ENCODE measurements around the gene ERCC6. TPM values are rescaled to one million over a fixed set of nuclear protein-coding genes. Genes with fewer than 3 reads are reported as not detected.

The ERCC6 gene
- total and polyA plus RNA-seq, 2 donors (not counting 1 experiment from before 2014, with no cell fraction given) = 6.9 to 12.6 TPM

DNA sequence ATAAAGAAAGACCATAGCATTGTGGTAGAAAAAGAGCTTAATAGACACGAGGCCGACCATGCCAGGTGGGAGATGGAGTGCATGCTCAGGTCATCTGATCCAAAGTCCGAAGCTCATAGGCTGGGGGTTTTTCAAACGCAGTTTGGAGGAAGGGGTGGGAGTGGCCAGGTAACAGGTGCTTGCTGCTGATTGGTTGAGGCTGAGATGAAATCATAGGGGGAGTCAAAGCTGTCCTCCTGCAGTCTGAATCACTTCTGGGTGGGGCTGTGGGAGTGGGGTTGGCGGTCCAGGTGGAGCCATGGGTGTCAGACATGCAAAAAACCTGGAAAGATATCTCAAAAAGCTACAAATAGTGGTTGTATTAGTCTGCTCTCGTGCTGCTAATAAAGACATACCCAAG lies 2.8 kb upstream of the ERCC6 start:
- Histone ChIP-seq H4K20me1 (ENCODE audit: control insufficient read depth, extremely low read depth, insufficient read depth, low read length) (no peaks in the 10 kb centered on the region), H3K79me2 (ENCODE audit: control insufficient read depth, insufficient read depth, low read length) (peaks cover 11% of the 10 kb centered on the region), H3K27ac (ENCODE audit: insufficient read depth, low read length) (no peak overlapping the region), H3K9ac (ENCODE audit: insufficient read depth, low read length) (no peak overlapping the region), H3K4me1 (ENCODE audit: control insufficient read depth, extremely low read depth, insufficient read depth, low read length) (peaks cover 6% of the 10 kb centered on the region), H2AFZ (ENCODE audit: low read length) (no peak overlapping the region), H3K9me3 (ENCODE audit: control insufficient read depth, insufficient read depth, low read depth, low read length) (no peaks in the 10 kb centered on the region), H3K36me3 (ENCODE audit: control insufficient read depth, insufficient read depth, low read length) (no peaks in the 10 kb centered on the region), H3K4me2 (ENCODE audit: extremely low read depth, insufficient read depth, low read length) (no peak overlapping the region), H3K27me3 (ENCODE audit: control insufficient read depth, insufficient read depth, low read length) (no peaks in the 10 kb centered on the region), H3K4me3 (replicated peaks in 1 of 4; ENCODE audit: control extremely low read depth in 1 of 4, insufficient read depth in 1 of 4, low read depth in 3 of 4, low read length in 4 of 4) (no peak overlapping the region)
- no peak for DNase-seq (ENCODE audit: low read depth in 2 of 2)
- TF ChIP-seq EZH2 (IDR thresholded peaks at IDR 0.05; ENCODE audit: low read length, missing control alignments) = no peak
- TF ChIP-seq, protein P1, sequence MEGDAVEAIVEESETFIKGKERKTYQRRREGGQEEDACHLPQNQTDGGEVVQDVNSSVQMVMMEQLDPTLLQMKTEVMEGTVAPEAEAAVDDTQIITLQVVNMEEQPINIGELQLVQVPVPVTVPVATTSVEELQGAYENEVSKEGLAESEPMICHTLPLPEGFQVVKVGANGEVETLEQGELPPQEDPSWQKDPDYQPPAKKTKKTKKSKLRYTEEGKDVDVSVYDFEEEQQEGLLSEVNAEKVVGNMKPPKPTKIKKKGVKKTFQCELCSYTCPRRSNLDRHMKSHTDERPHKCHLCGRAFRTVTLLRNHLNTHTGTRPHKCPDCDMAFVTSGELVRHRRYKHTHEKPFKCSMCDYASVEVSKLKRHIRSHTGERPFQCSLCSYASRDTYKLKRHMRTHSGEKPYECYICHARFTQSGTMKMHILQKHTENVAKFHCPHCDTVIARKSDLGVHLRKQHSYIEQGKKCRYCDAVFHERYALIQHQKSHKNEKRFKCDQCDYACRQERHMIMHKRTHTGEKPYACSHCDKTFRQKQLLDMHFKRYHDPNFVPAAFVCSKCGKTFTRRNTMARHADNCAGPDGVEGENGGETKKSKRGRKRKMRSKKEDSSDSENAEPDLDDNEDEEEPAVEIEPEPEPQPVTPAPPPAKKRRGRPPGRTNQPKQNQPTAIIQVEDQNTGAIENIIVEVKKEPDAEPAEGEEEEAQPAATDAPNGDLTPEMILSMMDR (conservative IDR thresholded peaks at IDR 0.05 in 1 of 2, IDR thresholded peaks at IDR 0.05 in 1 of 2; ENCODE audit: low read depth in 1 of 2, low read length in 2 of 2) = no peak

DNA sequence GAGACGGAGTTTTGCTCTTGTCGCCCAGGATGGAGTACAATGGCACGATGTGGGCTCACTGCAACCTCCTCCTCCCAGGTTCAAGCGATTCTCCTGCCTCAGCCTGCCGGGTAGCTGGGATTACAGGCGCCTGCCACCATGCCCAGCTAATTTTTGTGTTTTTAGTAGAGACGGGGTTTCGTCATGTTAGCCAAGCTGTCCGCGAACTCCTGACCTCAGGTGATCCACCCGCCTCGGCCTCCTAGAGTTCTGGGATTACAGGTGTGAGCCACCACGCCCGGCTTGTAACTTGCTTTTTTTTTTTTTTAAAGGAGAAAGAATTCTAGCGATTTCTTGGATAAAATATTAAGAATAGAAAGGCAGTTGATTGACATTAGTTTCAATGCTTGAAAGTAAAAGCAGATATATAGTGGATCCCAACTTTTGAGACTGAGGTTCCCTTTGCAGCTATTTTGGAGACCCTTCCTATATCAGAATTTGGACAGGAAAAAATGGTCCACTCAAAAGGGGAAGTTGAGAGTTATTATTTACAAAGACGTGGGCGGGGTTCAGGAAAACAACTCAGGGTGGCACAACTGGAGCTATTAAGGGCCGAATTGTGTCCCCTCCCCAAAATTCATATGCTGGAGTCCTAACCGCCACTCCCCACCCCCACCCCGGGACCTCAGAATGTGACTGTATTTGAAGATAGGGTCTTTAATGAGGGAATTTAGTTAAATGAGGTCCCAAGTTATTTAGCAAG lies 1.3 kb upstream of the ERCC6 start:
- H3K27ac ChIP-seq (ENCODE audit: insufficient read depth, low read length) = no peak overlapping the region
- peaks cover 7% of the 10 kb centered on the region for H3K4me1 ChIP-seq (ENCODE audit: control insufficient read depth, extremely low read depth, insufficient read depth, low read length)
- no peaks in the 10 kb centered on the region for H3K36me3 ChIP-seq (ENCODE audit: control insufficient read depth, insufficient read depth, low read length)
- H4K20me1 ChIP-seq (ENCODE audit: control insufficient read depth, extremely low read depth, insufficient read depth, low read length) = no peaks in the 10 kb centered on the region
- H3K9ac ChIP-seq (ENCODE audit: insufficient read depth, low read length) = no peak overlapping the region
- H2AFZ ChIP-seq (ENCODE audit: low read length) = no peak overlapping the region
- no peak overlapping the region for H3K4me2 ChIP-seq (ENCODE audit: extremely low read depth, insufficient read depth, low read length)
- TF ChIP-seq, protein P1 (conservative IDR thresholded peaks at IDR 0.05 in 1 of 2, IDR thresholded peaks at IDR 0.05 in 1 of 2; ENCODE audit: low read depth in 1 of 2, low read length in 2 of 2) = no peak
- no peak for TF ChIP-seq EZH2 (IDR thresholded peaks at IDR 0.05; ENCODE audit: low read length, missing control alignments)
- no peak for DNase-seq (ENCODE audit: low read depth in 2 of 2)
- no peaks in the 10 kb centered on the region for H3K27me3 ChIP-seq (ENCODE audit: control insufficient read depth, insufficient read depth, low read length)
- no peaks in the 10 kb centered on the region for H3K9me3 ChIP-seq (ENCODE audit: control insufficient read depth, insufficient read depth, low read depth, low read length)
- H3K79me2 ChIP-seq (ENCODE audit: control insufficient read depth, insufficient read depth, low read length) = peaks cover 13% of the 10 kb centered on the region
- no peak overlapping the region for H3K4me3 ChIP-seq (replicated peaks in 1 of 4; ENCODE audit: control extremely low read depth in 1 of 4, insufficient read depth in 1 of 4, low read depth in 3 of 4, low read length in 4 of 4)

DNA sequence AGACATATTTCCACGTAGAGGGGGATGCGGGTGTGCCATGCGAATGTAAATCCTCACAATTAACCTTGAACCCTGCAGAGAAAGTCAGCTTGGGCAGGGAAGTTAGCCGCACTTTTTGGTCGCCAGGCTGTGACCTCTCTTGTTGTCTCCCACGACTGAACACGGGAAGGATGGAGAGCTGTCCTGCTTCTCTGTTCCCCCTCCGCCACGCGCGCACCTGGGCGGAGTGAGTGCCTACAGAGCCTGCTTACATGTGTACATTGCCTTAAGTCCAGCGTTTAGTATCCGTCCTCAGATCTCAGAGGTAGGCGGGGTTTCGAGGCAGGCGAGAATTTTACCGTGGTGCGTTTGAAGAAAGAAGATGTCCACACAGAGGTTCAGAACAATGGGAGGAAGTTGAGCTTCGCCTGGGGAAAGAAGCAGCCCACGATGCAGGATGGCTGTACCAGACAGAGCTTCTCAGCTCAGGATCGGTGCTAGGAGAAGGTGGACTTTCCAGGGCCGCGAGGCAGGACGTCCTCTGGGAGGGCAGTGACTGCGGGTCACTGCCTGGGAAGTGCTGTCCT lies 482 bp upstream of the ERCC6 start:
- peaks cover 9% of the 10 kb centered on the region for H3K4me1 ChIP-seq (ENCODE audit: control insufficient read depth, extremely low read depth, insufficient read depth, low read length)
- H3K36me3 ChIP-seq (ENCODE audit: control insufficient read depth, insufficient read depth, low read length) = no peaks in the 10 kb centered on the region
- H3K4me2 ChIP-seq (ENCODE audit: extremely low read depth, insufficient read depth, low read length) = peak overlapping the region; percentile 100
- peak overlapping the region; percentile 98 for H2AFZ ChIP-seq (ENCODE audit: low read length)
- TF ChIP-seq, protein P1 (conservative IDR thresholded peaks at IDR 0.05 in 1 of 2, IDR thresholded peaks at IDR 0.05 in 1 of 2; ENCODE audit: low read depth in 1 of 2, low read length in 2 of 2) = no peak
- TF ChIP-seq EZH2 (IDR thresholded peaks at IDR 0.05; ENCODE audit: low read length, missing control alignments) = no peak
- peak; percentile 46 to 58 for DNase-seq (ENCODE audit: low read depth in 2 of 2)
- H4K20me1 ChIP-seq (ENCODE audit: control insufficient read depth, extremely low read depth, insufficient read depth, low read length) = no peaks in the 10 kb centered on the region
- peaks cover 13% of the 10 kb centered on the region for H3K79me2 ChIP-seq (ENCODE audit: control insufficient read depth, insufficient read depth, low read length)
- peak overlapping the region; percentile 86 for H3K27ac ChIP-seq (ENCODE audit: insufficient read depth, low read length)
- H3K9ac ChIP-seq (ENCODE audit: insufficient read depth, low read length) = peak overlapping the region; percentile 85
- H3K27me3 ChIP-seq (ENCODE audit: control insufficient read depth, insufficient read depth, low read length) = no peaks in the 10 kb centered on the region
- no peaks in the 10 kb centered on the region for H3K9me3 ChIP-seq (ENCODE audit: control insufficient read depth, insufficient read depth, low read depth, low read length)
- H3K4me3 ChIP-seq (replicated peaks in 1 of 4; ENCODE audit: control extremely low read depth in 1 of 4, insufficient read depth in 1 of 4, low read depth in 3 of 4, low read length in 4 of 4) = peak overlapping the region; percentile 73 to 97 (median 81)
